Hepatocyte (in vitro differentiated cells): ENCODE results near the gene APBB1.

Source experiments
- EZH2 ChIP-seq: fragments of 200-600 bp; sonication (generic); IDR thresholded peaks from 2 replicates; pipeline ENCODE4 v1.6.1; 2016; ENCODE audit warnings: antibody characterized with exemption, mild to moderate bottlenecking, borderline replicate concordance
- EZH2phosphoT487 ChIP-seq: fragments of 200-600 bp; sonication (generic); IDR thresholded peaks from one replicate; pipeline ENCODE4 v1.6.1; 2018; ENCODE audit warnings: antibody characterized with exemption, mild to moderate bottlenecking, low read depth, moderate library complexity; ENCODE audit not compliant: unreplicated experiment, severe bottlenecking
- TF ChIP-seq, protein P1 (sequence below): fragments of 200-600 bp; sonication (generic); IDR thresholded peaks from 2 replicates; pipeline ENCODE4 v1.5.1; 2016; ENCODE audit warnings: antibody characterized with exemption, mild to moderate bottlenecking; ENCODE audit not compliant: poor library complexity

DNA sequence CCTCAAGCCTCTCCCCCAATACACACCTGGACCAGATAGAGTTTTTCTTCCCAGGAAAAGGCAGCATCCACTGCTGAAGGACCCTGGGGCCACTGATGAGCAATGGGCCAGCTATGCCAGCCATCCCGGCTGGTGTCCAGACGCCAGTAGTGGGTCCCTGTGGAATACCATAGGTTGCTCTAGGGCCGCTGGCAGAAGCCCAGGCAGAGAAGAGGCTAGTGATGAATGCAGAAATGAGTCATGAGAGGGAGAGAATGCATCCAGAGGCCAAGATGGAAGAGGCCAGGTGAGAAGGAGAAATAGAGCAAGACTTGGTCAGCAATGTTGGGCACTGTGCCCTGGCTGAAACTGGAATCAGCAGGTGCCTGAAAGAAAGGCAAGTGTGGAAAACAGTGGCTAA is 13.0 kb upstream of the APBB1 start:
- no peak for TF ChIP-seq EZH2
- TF ChIP-seq, protein P1, sequence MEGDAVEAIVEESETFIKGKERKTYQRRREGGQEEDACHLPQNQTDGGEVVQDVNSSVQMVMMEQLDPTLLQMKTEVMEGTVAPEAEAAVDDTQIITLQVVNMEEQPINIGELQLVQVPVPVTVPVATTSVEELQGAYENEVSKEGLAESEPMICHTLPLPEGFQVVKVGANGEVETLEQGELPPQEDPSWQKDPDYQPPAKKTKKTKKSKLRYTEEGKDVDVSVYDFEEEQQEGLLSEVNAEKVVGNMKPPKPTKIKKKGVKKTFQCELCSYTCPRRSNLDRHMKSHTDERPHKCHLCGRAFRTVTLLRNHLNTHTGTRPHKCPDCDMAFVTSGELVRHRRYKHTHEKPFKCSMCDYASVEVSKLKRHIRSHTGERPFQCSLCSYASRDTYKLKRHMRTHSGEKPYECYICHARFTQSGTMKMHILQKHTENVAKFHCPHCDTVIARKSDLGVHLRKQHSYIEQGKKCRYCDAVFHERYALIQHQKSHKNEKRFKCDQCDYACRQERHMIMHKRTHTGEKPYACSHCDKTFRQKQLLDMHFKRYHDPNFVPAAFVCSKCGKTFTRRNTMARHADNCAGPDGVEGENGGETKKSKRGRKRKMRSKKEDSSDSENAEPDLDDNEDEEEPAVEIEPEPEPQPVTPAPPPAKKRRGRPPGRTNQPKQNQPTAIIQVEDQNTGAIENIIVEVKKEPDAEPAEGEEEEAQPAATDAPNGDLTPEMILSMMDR = no peak
- no peak for TF ChIP-seq EZH2phosphoT487
